ENCODE results near the gene LYPD3.

DNA sequence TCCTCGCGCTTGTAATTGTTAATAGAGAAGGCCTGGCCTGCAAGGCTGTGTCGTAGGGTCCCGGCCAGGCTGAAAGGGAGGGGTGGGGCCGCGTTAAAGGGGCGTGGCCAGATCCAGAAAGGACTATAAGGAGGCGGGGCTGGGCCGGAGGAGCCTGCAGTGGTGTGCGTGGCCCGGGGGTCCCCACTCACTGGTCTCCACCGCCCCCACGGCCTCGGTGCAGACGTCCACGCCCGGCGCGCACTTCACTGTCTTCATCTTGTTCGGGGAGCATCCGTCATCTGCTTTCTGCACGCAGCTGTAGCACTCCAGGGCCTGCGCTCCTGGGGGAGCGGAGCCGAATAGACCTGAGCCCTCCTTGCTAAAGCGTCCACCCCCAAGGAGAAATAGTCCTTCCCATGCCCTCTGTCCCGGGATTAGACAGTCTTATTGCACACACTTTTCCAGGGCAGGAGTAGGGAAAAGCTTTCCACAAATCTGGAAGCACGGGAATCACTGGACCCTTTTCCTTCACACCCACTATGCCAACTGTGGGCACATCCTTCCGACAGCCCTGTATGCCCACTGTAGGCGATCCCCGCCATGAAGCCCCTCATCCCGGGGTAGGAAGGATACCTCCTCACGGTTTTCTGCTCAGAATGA lies 1.2 kb downstream of the LYPD3 start:
- TF ChIP-seq SIN3A (IDR thresholded peaks at IDR 0.05; ENCODE audit: borderline replicate concordance, insufficient read depth, low read length) (no peak), POLR2AphosphoS5 (IDR thresholded peaks at IDR 0.05; ENCODE audit: low read depth, low read length) (no peak), FOXP2 (optimal IDR thresholded peaks at IDR 0.05; ENCODE audit: borderline replicate concordance, extremely low read depth, extremely low read length, insufficient read depth) (no peak)

Data from PFSK-1 (cell line).